IPS DF 6.9 (cell line): ENCODE results near the gene KIF15.
"Not testable (repeated sequence)": the region's sequence is repeated elsewhere in the genome, so short reads cannot be mapped to it uniquely, and the experiment has no call there.

ENCODE experiments used
- DNase-seq: peaks from one replicate; pipeline ENCODE4 v3.0.0-alpha.2; 2013; ENCODE audit warnings: low read depth, low spot score
- H3K27ac ChIP-seq: one replicate; pipeline ENCODE4 v1.5.1; 2013; ENCODE audit warnings: low read length, control low read depth
- H3K27me3 ChIP-seq: 2 replicates; pipeline ENCODE4 v1.6.1; 2013; ENCODE audit warnings: mild to moderate bottlenecking, low read length; ENCODE audit not compliant: control insufficient read depth, insufficient read depth
- H3K36me3 ChIP-seq: 2 replicates; pipeline ENCODE4 v1.6.1; 2013; ENCODE audit warnings: low read length; ENCODE audit not compliant: control insufficient read depth, insufficient read depth
- H3K4me1 ChIP-seq: 2 replicates; pipeline ENCODE4 v1.6.1; 2013; ENCODE audit warnings: low read length; ENCODE audit not compliant: control insufficient read depth, insufficient read depth
- H3K4me3 ChIP-seq: 2 replicates; pipeline ENCODE4 v1.5.1; 2013; ENCODE audit warnings: mild to moderate bottlenecking, low read length
- H3K9me3 ChIP-seq: 2 replicates; pipeline ENCODE4 v1.6.1; 2013; ENCODE audit warnings: low read length, inconsistent platforms; ENCODE audit not compliant: control insufficient read depth, insufficient read depth
- WGBS: extraction: QIAGEN DNeasy Blood & Tissue Kit; methylation state at CpG from one replicate; pipeline ENCODE4 v1.1.7; 2013; ENCODE audit warnings: mixed read lengths, missing lambda C conversion rate; ENCODE audit not compliant: insufficient read length, insufficient coverage; 5-methylcytosine and 5-hydroxymethylcytosine counted together

KIF15 gene

DNA sequence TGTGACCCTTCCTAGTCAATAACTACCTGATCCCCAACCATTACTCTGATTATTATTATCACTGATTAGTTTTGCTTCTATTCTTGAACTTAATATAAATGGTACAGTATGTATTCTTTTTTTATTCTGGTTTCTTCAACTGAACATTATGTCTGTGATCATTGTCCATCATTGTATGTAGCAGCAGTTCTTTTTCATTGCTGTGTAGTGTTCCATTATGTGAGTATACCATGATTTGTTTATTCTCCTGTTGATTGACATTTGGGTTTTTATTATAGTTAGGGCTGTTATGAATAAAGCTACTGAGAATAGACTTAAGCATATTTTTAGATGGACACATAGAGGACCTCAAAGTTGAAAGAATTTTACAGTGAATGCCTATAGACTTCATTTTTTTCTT is 2.7 kb downstream of the KIF15 start:
- no peaks in the 10 kb centered on the region for H3K4me1 ChIP-seq
- no peaks in the 10 kb centered on the region; the same call in 1 of the 2 replicates for H3K36me3 ChIP-seq
- H3K27ac ChIP-seq = no peak overlapping the region
- no peaks in the 10 kb centered on the region for H3K27me3 ChIP-seq
- DNase-seq = no peak
- H3K9me3 ChIP-seq = no peaks in the 10 kb centered on the region
- H3K4me3 ChIP-seq = no peak overlapping the region

GRCh38 chr3:44771424-44772098 is 10.0 kb downstream of the KIF15 start:
- Histone ChIP-seq H3K36me3 (peaks cover 8% of the 10 kb centered on the region; the same call in 1 of the 2 replicates), H3K4me3 (no peak overlapping the region), H3K9me3 (peaks cover 5% of the 10 kb centered on the region), H3K4me1 (no peaks in the 10 kb centered on the region), H3K27me3 (no peaks in the 10 kb centered on the region), H3K27ac (no peak overlapping the region)
- no CpG with 5 or more reads among the region's 1 CpG for WGBS
- DNase-seq = no peak

- no CpG with 5 or more reads among the region's 1 CpG for WGBS
- H3K27ac ChIP-seq = no peak overlapping the region
- no peak for DNase-seq
- no peaks in the 10 kb centered on the region for H3K4me1 ChIP-seq
- H3K36me3 ChIP-seq = peaks cover 8% of the 10 kb centered on the region; the same call in 1 of the 2 replicates
- no peaks in the 10 kb centered on the region for H3K27me3 ChIP-seq
- H3K9me3 ChIP-seq = peaks cover 5% of the 10 kb centered on the region
- no peak overlapping the region for H3K4me3 ChIP-seq
Observed at GRCh38 chr3:44772099-44772442, 10.5 kb downstream of the KIF15 start.

GRCh38 chr3:44782891-44783290 is 21.3 kb downstream of the KIF15 start:
- peaks cover 5% of the 10 kb centered on the region; the same call in 1 of the 2 replicates for H3K36me3 ChIP-seq
- WGBS = 100% methylated on average over 2 of the region's 4 CpGs

DNA sequence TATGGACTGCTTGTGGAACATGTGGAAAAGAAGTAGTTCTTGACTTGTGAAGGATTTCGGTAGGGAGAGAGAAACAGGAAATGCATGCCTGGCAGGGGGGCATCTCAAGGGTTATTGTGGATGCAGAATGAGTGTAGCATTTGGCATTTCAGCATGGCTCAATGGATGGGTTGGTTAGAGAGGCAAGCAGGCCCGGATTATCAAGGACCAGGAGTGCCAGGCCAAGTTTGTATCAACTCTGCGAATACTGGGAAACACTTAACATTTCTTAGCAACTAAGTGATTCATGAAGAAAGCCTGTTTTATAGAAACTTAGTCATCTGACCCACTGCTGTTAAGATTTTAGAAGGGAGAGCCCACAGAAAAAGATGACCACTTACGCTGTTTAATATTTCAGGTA is 33.6 kb downstream of the KIF15 start:
- Histone ChIP-seq H3K27ac (no peak overlapping the region), H3K9me3 (no peaks in the 10 kb centered on the region), H3K4me3 (no peak overlapping the region), H3K27me3 (no peaks in the 10 kb centered on the region), H3K36me3 (peaks cover 4% of the 10 kb centered on the region; the same call in 1 of the 2 replicates), H3K4me1 (no peaks in the 10 kb centered on the region)
- WGBS = no CpG with 5 or more reads among the region's 4 CpGs
- DNase-seq = no peak

More at GRCh38 chr3:44782891-44783290, 21.3 kb downstream of the KIF15 start:
- Histone ChIP-seq H3K9me3 (no peaks in the 10 kb centered on the region), H3K4me3 (no peak overlapping the region), H3K4me1 (no peaks in the 10 kb centered on the region), H3K27me3 (no peaks in the 10 kb centered on the region), H3K27ac (no peak overlapping the region)
- DNase-seq = no peak

DNA sequence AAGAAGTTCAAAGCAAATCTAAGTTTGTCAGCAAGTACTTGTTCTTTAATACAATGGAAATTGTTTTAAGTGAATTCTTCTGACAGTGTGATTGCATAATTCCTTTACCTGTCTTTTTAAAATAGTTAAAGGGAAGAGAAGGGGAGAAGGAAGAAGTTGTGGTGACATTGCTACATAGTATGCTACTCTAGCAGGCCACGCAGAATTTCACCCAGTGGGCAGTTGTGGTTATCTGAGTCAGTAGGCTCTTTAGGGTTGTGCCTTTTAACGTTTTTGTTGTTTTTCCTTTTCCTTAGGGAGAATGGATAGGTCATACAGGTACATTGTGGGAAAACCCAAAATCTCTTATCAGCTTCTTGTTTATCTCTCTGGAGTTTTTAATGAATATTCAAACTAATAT is 40.4 kb downstream of the KIF15 start:
- no peak for DNase-seq
- Histone ChIP-seq H3K27me3 (no peaks in the 10 kb centered on the region), H3K4me1 (no peaks in the 10 kb centered on the region), H3K4me3 (no peak overlapping the region), H3K27ac (no peak overlapping the region), H3K36me3 (peaks cover 7% of the 10 kb centered on the region; the same call in 1 of the 2 replicates), H3K9me3 (no peaks in the 10 kb centered on the region)
- no CpG with 5 or more reads among the region's 2 CpGs for WGBS

- Histone ChIP-seq H3K27ac (no peak overlapping the region), H3K36me3 (peaks cover 7% of the 10 kb centered on the region; the same call in 1 of the 2 replicates), H3K4me1 (no peaks in the 10 kb centered on the region), H3K4me3 (no peak overlapping the region), H3K27me3 (no peaks in the 10 kb centered on the region), H3K9me3 (no peaks in the 10 kb centered on the region)
- no peak for DNase-seq
- WGBS = no CpG with 5 or more reads among the region's 2 CpGs
Observed at GRCh38 chr3:44803298-44803697, 41.7 kb downstream of the KIF15 start.

DNA sequence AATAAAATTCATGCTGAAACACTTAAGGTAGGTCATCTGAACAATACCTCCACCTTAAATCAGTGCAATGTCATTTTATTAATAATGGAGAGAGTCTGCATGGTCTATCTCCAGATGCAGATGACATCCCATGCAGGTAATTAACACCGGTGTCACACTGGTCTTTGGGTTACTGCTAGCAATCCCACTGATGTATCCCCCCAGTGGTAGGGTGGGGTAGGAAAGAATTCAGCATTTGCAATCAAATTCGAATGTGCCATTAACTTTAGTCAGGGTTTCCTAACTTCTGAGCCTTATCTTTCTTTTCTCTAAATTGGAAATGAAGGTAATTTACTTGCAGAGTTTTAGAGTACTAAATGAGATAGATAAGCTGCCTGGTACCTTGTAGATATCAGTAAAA is 44.4 kb downstream of the KIF15 start:
- DNase-seq = no peak
- Histone ChIP-seq H3K4me1 (no peaks in the 10 kb centered on the region), H3K9me3 (no peaks in the 10 kb centered on the region), H3K36me3 (peaks cover 3% of the 10 kb centered on the region; the same call in 1 of the 2 replicates), H3K27me3 (no peaks in the 10 kb centered on the region), H3K4me3 (no peak overlapping the region), H3K27ac (no peak overlapping the region)
- no CpG with 5 or more reads among the region's 2 CpGs for WGBS

GRCh38 chr3:44814751-44815150 is 53.2 kb downstream of the KIF15 start:
- Histone ChIP-seq H3K9me3 (no peaks in the 10 kb centered on the region), H3K36me3 (peaks cover 9% of the 10 kb centered on the region; the same call in 1 of the 2 replicates), H3K27me3 (no peaks in the 10 kb centered on the region), H3K27ac (no peak overlapping the region), H3K4me3 (no peak overlapping the region), H3K4me1 (no peaks in the 10 kb centered on the region)
- WGBS = no CpG with 5 or more reads among the region's 6 CpGs
- no peak for DNase-seq

- not testable (repeated sequence) for H3K4me3 ChIP-seq, H3K27ac ChIP-seq, H3K36me3 ChIP-seq, H3K27me3 ChIP-seq, H3K4me1 ChIP-seq, DNase-seq, H3K9me3 ChIP-seq
- WGBS = no CpG with 5 or more reads among the region's 2 CpGs
Observed at GRCh38 chr3:44816334-44816733, 54.7 kb downstream of the KIF15 start.

- not testable (repeated sequence) for H3K4me1 ChIP-seq, H3K9me3 ChIP-seq, H3K27ac ChIP-seq, H3K36me3 ChIP-seq, DNase-seq, H3K27me3 ChIP-seq, H3K4me3 ChIP-seq
- WGBS = no CpG with 5 or more reads among the region's 34 CpGs
Observed at GRCh38 chr3:44821206-44821605, 59.6 kb downstream of the KIF15 start.
